SK-N-SH (cell line): ENCODE results near the gene ST6GALNAC5.

Experiments
- CTCF ChIP-seq: fragments of 200-600 bp; sonication (generic); IDR thresholded peaks from 2 replicates; pipeline ENCODE4 v1.6.1; 2017; ENCODE audit warnings: antibody characterized with exemption, mild to moderate bottlenecking, moderate library complexity
- EZH2phosphoT487 ChIP-seq: fragments of 200-600 bp; sonication (generic); IDR thresholded peaks from 2 replicates; pipeline ENCODE4 v1.6.1; 2017; ENCODE audit warnings: low read depth, mixed run types, mild to moderate bottlenecking, antibody characterized with exemption, moderate library complexity, borderline replicate concordance
- FOXJ3 ChIP-seq: sonication (generic); formaldehyde crosslinking; IDR thresholded peaks from 2 replicates; pipeline ENCODE4 v1.5.1; 2020; ENCODE audit warnings: mild to moderate bottlenecking, missing genetic modification reagents
- MXI1 ChIP-seq: IDR thresholded peaks from 2 replicates; pipeline ENCODE4 v1.6.1; 2012; ENCODE audit warnings: mild to moderate bottlenecking, low read depth, low read length, improper control_type of control experiment
- POLR2AphosphoS5 ChIP-seq: IDR thresholded peaks from 2 replicates; pipeline ENCODE4 v1.6.1; 2012; ENCODE audit warnings: low read depth, low read length
- SMC3 ChIP-seq: IDR thresholded peaks from 2 replicates; pipeline ENCODE4 v1.6.1; 2012; ENCODE audit warnings: low read depth, low read length, improper control_type of control experiment
- USF2 ChIP-seq: fragments of 150-350 bp; IDR thresholded peaks from 2 replicates; pipeline ENCODE4 v1.6.1; 2017; ENCODE audit warnings: antibody characterized with exemption, low read length, low read depth, borderline replicate concordance
- YY1 ChIP-seq: IDR thresholded peaks from 2 replicates; pipeline ENCODE4 v1.4.0; 2012; ENCODE audit warnings: low read depth, mild to moderate bottlenecking

- no peak for TF ChIP-seq EZH2phosphoT487
- no peak for TF ChIP-seq POLR2AphosphoS5
- no peak for TF ChIP-seq FOXJ3 (CRISPR knock-in tag)
- TF ChIP-seq CTCF, result no peak
- no peak for TF ChIP-seq YY1
- no peak for TF ChIP-seq USF2
- no peak for TF ChIP-seq MXI1
- TF ChIP-seq SMC3, result no peak
Observed at GRCh38 chr1:76955652-76956051, 88.4 kb downstream of the ST6GALNAC5 start.
